HepG2 (cell line): ENCODE measurements around the gene HEXD. TPM values are rescaled to one million over a fixed set of nuclear protein-coding genes. Genes with fewer than 3 reads are reported as not detected.

Experiments used
- EEA1 ChIP-seq: sonication (generic); formaldehyde crosslinking; IDR thresholded peaks from 2 replicates; pipeline ENCODE4 v1.5.1; 2020; ENCODE audit warnings: mild to moderate bottlenecking, missing genetic modification reagents, borderline replicate concordance
- KLF6 ChIP-seq: IDR thresholded peaks from 2 replicates; pipeline ENCODE4 v1.8.0; 2016; ENCODE audit warnings: missing biosample characterization, missing genetic modification reagents
- MAFG ChIP-seq: sonication (generic); formaldehyde crosslinking; IDR thresholded peaks from 2 replicates; pipeline ENCODE4 v1.5.1; 2020; ENCODE audit warnings: mild to moderate bottlenecking, missing genetic modification reagents
- MTA3 ChIP-seq: sonication (generic); formaldehyde crosslinking; IDR thresholded peaks from 2 replicates; pipeline ENCODE4 v1.4.0; 2020; ENCODE audit warnings: missing genetic modification reagents
- MTF1 ChIP-seq: sonication (generic); formaldehyde crosslinking; IDR thresholded peaks from 2 replicates; pipeline ENCODE4 v1.5.0; 2020; ENCODE audit warnings: missing genetic modification reagents
- MXI1 ChIP-seq: IDR thresholded peaks from 3 replicates; pipeline ENCODE4 v1.6.1; 2012; ENCODE audit warnings: low read depth, low read length, inconsistent platforms, borderline replicate concordance
- POLR2A ChIP-seq, 2 experiments: IDR thresholded peaks; 2 replicates each; pipeline ENCODE4 v1.6.1; 2011; ENCODE audit warnings: low read depth in 2 of 2, low read length in 2 of 2, mild to moderate bottlenecking in 1 of 2, moderate library complexity in 1 of 2; ENCODE audit not compliant: insufficient read depth in 1 of 2
- SMAD1 ChIP-seq: sonication (generic); formaldehyde crosslinking; IDR thresholded peaks from 2 replicates; pipeline ENCODE4 v1.4.0; 2020; ENCODE audit warnings: missing genetic modification reagents, low read depth, mild to moderate bottlenecking, borderline replicate concordance
- SMAD3 ChIP-seq: sonication (generic); formaldehyde crosslinking; IDR thresholded peaks from 2 replicates; pipeline ENCODE4 v1.4.0; 2020; ENCODE audit warnings: missing genetic modification reagents
- TGIF2 ChIP-seq: IDR thresholded peaks from 2 replicates; pipeline ENCODE4 v1.6.1; 2016; ENCODE audit warnings: control low read depth, missing compliant biosample characterization
- ZNF263 ChIP-seq: sonication (generic); formaldehyde crosslinking; IDR thresholded peaks from 2 replicates; pipeline ENCODE4 v1.4.0; 2020; ENCODE audit warnings: missing genetic modification reagents
- ZNF382 ChIP-seq: sonication (generic); formaldehyde crosslinking; IDR thresholded peaks from 2 replicates; pipeline ENCODE4 v1.5.0; 2020; ENCODE audit warnings: missing genetic modification reagents, mild to moderate bottlenecking, borderline replicate concordance
- ZNF614 ChIP-seq: IDR thresholded peaks from 2 replicates; pipeline ENCODE4 v1.6.1; 2018; ENCODE audit warnings: missing biosample characterization, missing genetic modification reagents, inconsistent platforms, borderline replicate concordance
- ZNF652 ChIP-seq: IDR thresholded peaks from 2 replicates; pipeline ENCODE4 v1.6.1; 2016; ENCODE audit warnings: low read depth, borderline replicate concordance
- ZNF749 ChIP-seq: sonication (generic); formaldehyde crosslinking; IDR thresholded peaks from 2 replicates; pipeline ENCODE4 v1.8.0; 2022; ENCODE audit warnings: mild to moderate bottlenecking, missing genetic modification reagents, moderate library complexity, borderline replicate concordance
- ZSCAN12 ChIP-seq: sonication (generic); formaldehyde crosslinking; IDR thresholded peaks from 2 replicates; pipeline ENCODE4 v1.9.0; 2021; ENCODE audit warnings: mild to moderate bottlenecking, missing genetic modification reagents
- polyA plus RNA-seq, 8 experiments: library from polyadenylated mRNA; depleted of rRNA in 3 of 8; stranded (reverse) in 7 of 8; unstranded in 1 of 8; fragments of >200 nt; fragmentation: Illumina TruSeq in 4 of 8; extraction: Trizol in 4 of 8; gene quantifications; 2 replicates each; pipeline versions ENCODE4 v1.2.1 to v1.2.3, GENCODE V29; 2011 to 2016; ENCODE audit warnings: low read depth in 4 of 8, missing spikeins in 1 of 8, mixed read lengths in 1 of 8; ENCODE audit not compliant: insufficient read depth in 1 of 8
- total RNA-seq, 5 experiments: library from RNA; depleted of rRNA; stranded (reverse); fragments of >200 nt; fragmentation: Illumina TruSeq; extraction: Trizol; gene quantifications; 2 replicates each; pipeline ENCODE4 v1.2.3, GENCODE V29; 2016; ENCODE audit warnings: low read depth in 1 of 5
- TF ChIP-seq, protein P1 (sequence below): sonication (generic); formaldehyde crosslinking; IDR thresholded peaks from 2 replicates; pipeline ENCODE4 v1.8.1; 2023; ENCODE audit warnings: missing genetic modification reagents, inconsistent platforms, borderline replicate concordance
- TF ChIP-seq, protein P2 (sequence below): sonication (generic); formaldehyde crosslinking; IDR thresholded peaks from 2 replicates; pipeline ENCODE4 v1.5.1; 2020; ENCODE audit warnings: missing genetic modification reagents, mild to moderate bottlenecking, borderline replicate concordance
- TF ChIP-seq, protein P3 (sequence below): sonication (generic); formaldehyde crosslinking; IDR thresholded peaks from 2 replicates; pipeline ENCODE4 v1.5.0; 2020; ENCODE audit warnings: missing genetic modification reagents
- TF ChIP-seq, protein P4 (sequence below): IDR thresholded peaks from 2 replicates; pipeline ENCODE4 v1.6.1; 2016; ENCODE audit warnings: mild to moderate bottlenecking, missing biosample characterization, missing genetic modification reagents
- TF ChIP-seq, protein P5 (sequence below): IDR thresholded peaks from 2 replicates; pipeline ENCODE4 v1.6.1; 2012; ENCODE audit warnings: low read length, improper control_type of control experiment
- TF ChIP-seq, protein P6 (sequence below): sonication (generic); formaldehyde crosslinking; IDR thresholded peaks from 2 replicates; pipeline ENCODE4 v1.5.0; 2020; ENCODE audit warnings: missing genetic modification reagents, mild to moderate bottlenecking, borderline replicate concordance

Gene HEXD
- total and polyA plus RNA-seq, 2 of the 13 experiments (the other 11 are each of a cell fraction or from before 2014, with no cell fraction given) = 22.3 to 41.8 TPM

DNA sequence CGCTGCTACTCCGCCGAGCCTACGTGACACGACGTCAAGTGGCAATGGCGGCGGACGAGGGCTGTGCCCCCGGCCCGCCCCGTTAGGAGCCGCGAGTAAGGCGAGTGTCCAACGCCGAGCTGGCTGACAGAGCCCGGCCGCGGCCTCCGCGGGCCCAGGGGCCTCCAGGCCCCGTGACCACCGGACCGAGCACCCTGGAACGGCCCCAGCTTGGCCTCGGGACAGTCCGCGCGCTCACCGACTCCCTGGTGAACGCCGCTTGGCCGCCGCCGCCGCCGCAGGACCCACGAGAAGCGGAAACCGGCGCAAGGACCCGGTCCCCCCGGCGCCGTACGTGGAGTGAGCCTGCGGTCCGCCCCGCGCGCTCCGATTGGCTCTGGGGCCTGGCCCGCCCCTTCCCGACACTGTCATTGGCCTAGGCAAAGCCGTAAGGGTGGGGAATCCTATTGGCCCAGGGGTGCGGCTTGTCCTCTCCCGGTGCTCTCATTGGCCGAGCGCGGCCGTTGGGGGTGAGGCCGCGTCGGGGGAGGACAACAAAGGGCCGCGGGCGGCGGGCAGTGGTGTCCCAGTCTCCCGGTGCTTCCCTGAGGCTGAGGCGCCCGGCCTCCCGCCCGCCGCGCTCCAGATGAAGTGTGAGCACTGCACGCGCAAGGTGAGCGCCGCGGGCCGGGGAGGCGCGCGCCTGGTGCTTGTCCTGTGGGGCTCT is 40.2 kb downstream of the HEXD start, which contains the start of gene NARF (continued):
- TF ChIP-seq, protein P1, sequence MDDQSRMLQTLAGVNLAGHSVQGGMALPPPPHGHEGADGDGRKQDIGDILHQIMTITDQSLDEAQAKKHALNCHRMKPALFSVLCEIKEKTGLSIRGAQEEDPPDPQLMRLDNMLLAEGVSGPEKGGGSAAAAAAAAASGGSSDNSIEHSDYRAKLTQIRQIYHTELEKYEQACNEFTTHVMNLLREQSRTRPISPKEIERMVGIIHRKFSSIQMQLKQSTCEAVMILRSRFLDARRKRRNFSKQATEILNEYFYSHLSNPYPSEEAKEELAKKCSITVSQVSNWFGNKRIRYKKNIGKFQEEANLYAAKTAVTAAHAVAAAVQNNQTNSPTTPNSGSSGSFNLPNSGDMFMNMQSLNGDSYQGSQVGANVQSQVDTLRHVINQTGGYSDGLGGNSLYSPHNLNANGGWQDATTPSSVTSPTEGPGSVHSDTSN (CRISPR knock-in tag) = 0 out of 2 replicates have a peak, but pooled peaks have one; percentile 56
- TF ChIP-seq MXI1 = peak; percentile 30; the same call in 2 of the 3 replicates
- peak; percentile 82; the same call in 1 of the 2 replicates for TF ChIP-seq ZNF749 (CRISPR knock-in tag)
- TF ChIP-seq, protein P2, sequence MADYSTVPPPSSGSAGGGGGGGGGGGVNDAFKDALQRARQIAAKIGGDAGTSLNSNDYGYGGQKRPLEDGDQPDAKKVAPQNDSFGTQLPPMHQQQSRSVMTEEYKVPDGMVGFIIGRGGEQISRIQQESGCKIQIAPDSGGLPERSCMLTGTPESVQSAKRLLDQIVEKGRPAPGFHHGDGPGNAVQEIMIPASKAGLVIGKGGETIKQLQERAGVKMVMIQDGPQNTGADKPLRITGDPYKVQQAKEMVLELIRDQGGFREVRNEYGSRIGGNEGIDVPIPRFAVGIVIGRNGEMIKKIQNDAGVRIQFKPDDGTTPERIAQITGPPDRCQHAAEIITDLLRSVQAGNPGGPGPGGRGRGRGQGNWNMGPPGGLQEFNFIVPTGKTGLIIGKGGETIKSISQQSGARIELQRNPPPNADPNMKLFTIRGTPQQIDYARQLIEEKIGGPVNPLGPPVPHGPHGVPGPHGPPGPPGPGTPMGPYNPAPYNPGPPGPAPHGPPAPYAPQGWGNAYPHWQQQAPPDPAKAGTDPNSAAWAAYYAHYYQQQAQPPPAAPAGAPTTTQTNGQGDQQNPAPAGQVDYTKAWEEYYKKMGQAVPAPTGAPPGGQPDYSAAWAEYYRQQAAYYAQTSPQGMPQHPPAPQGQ (CRISPR knock-in tag) = no peak
- peak; percentile 91 to 96 for TF ChIP-seq POLR2A (IDR thresholded peaks at IDR 0.05; ENCODE audit: insufficient read depth in 1 of 2, low read depth in 2 of 2, low read length in 2 of 2)
- TF ChIP-seq ZNF382 = no peak
- TF ChIP-seq, protein P3, sequence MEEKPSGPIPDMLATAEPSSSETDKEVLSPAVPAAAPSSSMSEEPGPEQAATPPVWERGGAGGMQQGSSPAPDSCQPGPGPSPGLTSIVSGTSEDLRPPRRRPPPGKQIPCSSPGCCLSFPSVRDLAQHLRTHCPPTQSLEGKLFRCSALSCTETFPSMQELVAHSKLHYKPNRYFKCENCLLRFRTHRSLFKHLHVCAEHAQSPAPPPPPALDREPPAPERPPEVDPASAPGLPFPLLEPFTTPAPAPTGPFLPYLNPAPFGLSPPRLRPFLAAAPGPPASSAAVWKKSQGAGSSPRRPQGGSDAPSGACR (CRISPR knock-in tag) = 0 out of 2 replicates have a peak, but pooled peaks have one; percentile 25
- no peak for TF ChIP-seq MTA3
- TF ChIP-seq, protein P4, sequence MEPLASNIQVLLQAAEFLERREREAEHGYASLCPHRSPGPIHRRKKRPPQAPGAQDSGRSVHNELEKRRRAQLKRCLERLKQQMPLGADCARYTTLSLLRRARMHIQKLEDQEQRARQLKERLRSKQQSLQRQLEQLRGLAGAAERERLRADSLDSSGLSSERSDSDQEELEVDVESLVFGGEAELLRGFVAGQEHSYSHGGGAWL = peak; percentile 97
- TF ChIP-seq ZNF652 = no peak
- peak; percentile 87 for TF ChIP-seq TGIF2 (CRISPR knock-in tag)
- TF ChIP-seq, protein P5, sequence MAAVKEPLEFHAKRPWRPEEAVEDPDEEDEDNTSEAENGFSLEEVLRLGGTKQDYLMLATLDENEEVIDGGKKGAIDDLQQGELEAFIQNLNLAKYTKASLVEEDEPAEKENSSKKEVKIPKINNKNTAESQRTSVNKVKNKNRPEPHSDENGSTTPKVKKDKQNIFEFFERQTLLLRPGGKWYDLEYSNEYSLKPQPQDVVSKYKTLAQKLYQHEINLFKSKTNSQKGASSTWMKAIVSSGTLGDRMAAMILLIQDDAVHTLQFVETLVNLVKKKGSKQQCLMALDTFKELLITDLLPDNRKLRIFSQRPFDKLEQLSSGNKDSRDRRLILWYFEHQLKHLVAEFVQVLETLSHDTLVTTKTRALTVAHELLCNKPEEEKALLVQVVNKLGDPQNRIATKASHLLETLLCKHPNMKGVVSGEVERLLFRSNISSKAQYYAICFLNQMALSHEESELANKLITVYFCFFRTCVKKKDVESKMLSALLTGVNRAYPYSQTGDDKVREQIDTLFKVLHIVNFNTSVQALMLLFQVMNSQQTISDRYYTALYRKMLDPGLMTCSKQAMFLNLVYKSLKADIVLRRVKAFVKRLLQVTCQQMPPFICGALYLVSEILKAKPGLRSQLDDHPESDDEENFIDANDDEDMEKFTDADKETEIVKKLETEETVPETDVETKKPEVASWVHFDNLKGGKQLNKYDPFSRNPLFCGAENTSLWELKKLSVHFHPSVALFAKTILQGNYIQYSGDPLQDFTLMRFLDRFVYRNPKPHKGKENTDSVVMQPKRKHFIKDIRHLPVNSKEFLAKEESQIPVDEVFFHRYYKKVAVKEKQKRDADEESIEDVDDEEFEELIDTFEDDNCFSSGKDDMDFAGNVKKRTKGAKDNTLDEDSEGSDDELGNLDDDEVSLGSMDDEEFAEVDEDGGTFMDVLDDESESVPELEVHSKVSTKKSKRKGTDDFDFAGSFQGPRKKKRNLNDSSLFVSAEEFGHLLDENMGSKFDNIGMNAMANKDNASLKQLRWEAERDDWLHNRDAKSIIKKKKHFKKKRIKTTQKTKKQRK = no peak
- 0 out of 2 replicates have a peak, but pooled peaks have one; percentile 27 for TF ChIP-seq MTF1 (CRISPR knock-in tag)
- no peak for TF ChIP-seq EEA1 (CRISPR knock-in tag)
- peak; percentile 87; the same call in 1 of the 2 replicates for TF ChIP-seq ZNF614 (CRISPR knock-in tag)
- peak; percentile 25; the same call in 1 of the 2 replicates for TF ChIP-seq ZSCAN12
- TF ChIP-seq, protein P6, sequence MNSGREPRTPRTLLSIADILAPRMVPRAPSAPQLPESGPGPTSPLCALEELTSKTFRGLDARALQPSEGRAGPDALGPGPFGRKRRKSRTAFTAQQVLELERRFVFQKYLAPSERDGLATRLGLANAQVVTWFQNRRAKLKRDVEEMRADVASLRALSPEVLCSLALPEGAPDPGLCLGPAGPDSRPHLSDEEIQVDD (CRISPR knock-in tag) = peak; percentile 93
- peak; percentile 15; the same call in 1 of the 2 replicates for TF ChIP-seq SMAD3 (CRISPR knock-in tag)
- 0 out of 2 replicates have a peak, but pooled peaks have one; percentile 10 for TF ChIP-seq ZNF263 (CRISPR knock-in tag)
- TF ChIP-seq KLF6 (CRISPR knock-in tag) = peak; percentile 95
- 0 out of 2 replicates have a peak, but pooled peaks have one; percentile 71 for TF ChIP-seq SMAD1
- TF ChIP-seq MAFG (CRISPR knock-in tag) = no peak
